ENCODE data around the gene NABP1.

GRCh38 chr2:191638079-191638801, 39.7 kb upstream of the NABP1 start:
- TF ChIP-seq CTCF (IDR thresholded peaks at IDR 0.05) (no peak), POLR2AphosphoS5 (IDR thresholded peaks at IDR 0.05; ENCODE audit: low read depth, low read length) (no peak), SIN3A (IDR thresholded peaks at IDR 0.05; ENCODE audit: borderline replicate concordance, insufficient read depth, low read depth, low read length) (no peak)
